Vagina (tissue), 2 donors: Measurements from ENCODE around the gene PLPPR2.

Experiments
- CTCF ChIP-seq, 3 experiments: fragments of 450-650 bp in 2 of 3; fragments of 200-600 bp in 1 of 3; sonication (generic) in 1 of 3; IDR thresholded peaks; one replicate each; pipeline ENCODE4 v1.5.1; 2017 to 2019; ENCODE audit warnings: antibody characterized with exemption in 3 of 3, mild to moderate bottlenecking in 2 of 3, moderate library complexity in 2 of 3
- POLR2A ChIP-seq, 2 donors: fragments of 450-650 bp; IDR thresholded peaks; one replicate each; pipeline ENCODE4 v1.6.1; 2017; ENCODE audit warnings: antibody characterized with exemption in 2 of 2, mild to moderate bottlenecking in 2 of 2, moderate library complexity in 2 of 2
- POLR2AphosphoS5 ChIP-seq, 2 donors: sonication (generic); formaldehyde crosslinking; IDR thresholded peaks; one replicate each; pipeline ENCODE4 v1.9.0; 2017; ENCODE audit warnings: antibody characterized with exemption in 2 of 2, mild to moderate bottlenecking in 2 of 2, low read depth in 1 of 2; ENCODE audit not compliant: insufficient read depth in 1 of 2

- TF ChIP-seq CTCF (IDR thresholded peaks at IDR 0.05) (no peak), POLR2A (IDR thresholded peaks at IDR 0.05) (peak in 1 of 2 donors; percentile 75), POLR2AphosphoS5 (IDR thresholded peaks at IDR 0.05; ENCODE audit: insufficient read depth in 1 of 2, low read depth in 1 of 2) (peak; percentile 18 to 29)
Observed at GRCh38 chr19:11375143-11375948, 20.1 kb downstream of the PLPPR2 start.
